ENCODE results near the gene GLOD4.

DNA sequence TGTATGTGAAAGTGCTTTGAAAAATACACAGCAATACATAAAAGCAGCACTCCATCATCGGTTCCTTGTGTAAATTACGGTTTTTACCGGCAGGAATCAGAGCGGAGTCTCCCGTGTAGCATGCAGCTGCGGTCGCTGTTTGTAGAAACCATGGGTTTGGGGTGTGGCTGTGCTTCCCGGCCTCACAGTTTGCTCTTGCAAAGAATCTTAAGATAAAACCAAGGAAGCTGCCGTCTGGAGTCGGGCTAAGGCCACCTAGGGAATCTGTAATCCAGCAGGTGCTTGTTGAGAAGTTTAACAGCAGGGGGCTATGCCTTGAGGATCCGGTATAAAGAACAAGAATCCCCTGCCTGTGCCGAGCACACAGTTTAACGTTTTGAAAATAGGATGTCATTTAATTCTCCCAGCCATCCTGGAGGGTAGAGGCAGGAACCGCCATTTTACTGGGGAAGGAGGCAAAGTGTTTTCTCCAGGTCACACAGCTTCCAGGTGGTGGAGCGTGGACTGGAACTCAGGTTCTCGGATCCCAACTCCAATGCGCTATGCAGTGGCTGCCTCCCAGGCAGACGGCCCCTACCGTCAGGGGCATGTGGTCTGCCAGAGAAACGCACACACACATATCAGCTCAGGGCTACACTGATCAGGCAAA lies 55.7 kb downstream of the GLOD4 start:
- TF ChIP-seq CTCF (IDR thresholded peaks at IDR 0.05; ENCODE audit: low read length): no peak
- TF ChIP-seq EZH2phosphoT487 (IDR thresholded peaks at IDR 0.05; ENCODE audit: low read length): no peak
- no peak for TF ChIP-seq EZH2 (optimal IDR thresholded peaks at IDR 0.05; ENCODE audit: low read depth, low read length)
